AG08395 (cell line): ENCODE results near the gene HOXB7.

Experiments
- DNase-seq: peaks from one replicate; pipeline ENCODE4 v3.0.0; 2012; ENCODE audit warnings: mixed read lengths, low spot score

Gene HOXB7

DNA sequence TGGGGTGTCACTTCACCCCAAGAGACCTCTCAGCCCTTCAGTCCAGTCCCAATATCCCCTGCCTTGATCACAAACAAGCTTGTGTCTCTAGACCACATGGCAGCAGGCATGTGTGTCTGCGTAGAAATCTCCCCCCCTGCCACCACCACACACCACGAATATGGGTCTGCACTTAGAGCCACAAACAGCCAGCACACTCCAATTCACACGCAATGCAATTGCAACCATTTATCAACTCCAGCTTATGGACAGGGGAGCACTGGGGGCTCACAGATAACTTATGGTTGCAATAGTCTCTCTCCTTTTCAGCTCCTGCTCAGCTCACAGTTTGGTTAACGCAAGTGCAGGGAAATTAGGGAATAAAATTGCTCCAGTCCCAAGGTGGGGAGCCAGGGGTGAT is 12.8 kb upstream of the HOXB7 start:
- no peak for DNase-seq

DNA sequence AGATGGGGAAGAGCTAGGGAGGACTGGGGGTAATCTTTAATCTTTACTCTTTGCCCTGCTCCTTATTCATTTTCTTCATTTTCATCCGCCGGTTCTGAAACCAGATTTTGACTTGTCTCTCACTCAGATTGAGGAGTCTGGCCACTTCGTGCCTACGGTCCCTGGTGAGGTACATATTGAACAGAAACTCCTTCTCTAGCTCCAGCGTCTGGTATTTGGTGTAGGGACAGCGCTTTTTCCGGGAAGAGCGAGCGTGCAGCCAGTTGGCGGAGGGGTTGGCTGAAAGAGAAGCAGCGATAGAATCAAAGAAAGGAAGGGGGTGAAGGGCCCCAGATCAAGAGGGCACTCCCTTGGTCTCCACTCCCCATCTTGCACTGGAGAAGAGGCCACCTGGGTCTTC is 12.0 kb upstream of the HOXB7 start:
- no peak for DNase-seq

DNA sequence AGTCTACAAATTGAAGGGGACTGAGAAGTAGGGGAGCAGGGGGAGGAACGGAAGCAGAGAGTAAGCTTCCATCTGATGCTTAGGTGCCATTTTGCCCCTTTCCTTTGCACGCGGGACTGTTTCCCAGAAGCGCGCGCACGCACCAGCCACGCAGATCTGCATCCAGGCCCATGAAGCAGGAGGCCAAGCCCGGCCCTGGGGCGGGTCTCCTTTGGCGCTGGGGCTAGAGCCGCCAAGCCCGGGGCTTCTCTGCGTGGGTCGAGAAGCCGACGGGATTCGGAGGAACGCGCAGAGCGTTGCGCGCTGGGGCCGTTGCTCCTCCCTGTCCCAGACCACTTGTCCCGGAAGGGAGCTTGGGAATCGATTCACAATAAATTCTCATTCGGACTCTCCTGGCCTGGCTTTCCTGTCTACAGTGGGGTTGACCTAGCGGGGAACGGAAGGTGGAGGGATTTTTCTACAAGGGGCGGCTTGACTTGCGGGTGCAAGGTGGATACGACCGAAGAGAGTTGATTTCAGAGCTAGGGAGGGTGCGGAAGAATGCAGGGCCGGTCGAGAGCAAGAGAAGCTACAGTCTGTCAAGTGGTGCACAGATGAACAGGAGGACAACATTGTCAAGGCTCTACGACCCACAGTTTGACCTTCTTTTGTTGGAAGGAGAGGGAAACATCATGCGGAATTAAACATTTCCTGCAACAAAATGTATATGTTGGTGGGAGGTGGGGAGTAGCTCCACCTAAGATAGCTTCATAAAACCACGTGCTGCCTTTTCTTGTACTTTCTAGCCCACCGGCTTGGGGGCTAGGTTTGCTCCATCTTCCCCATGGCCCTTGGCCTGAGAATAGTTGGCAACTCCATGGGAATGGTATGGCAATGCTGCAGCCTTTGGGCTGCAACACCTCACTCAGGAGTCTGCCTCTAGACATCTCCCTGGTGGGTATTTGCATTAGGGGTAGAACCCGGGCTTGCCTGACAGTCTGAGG is 10.9 kb upstream of the HOXB7 start:
- DNase-seq = no peak

DNA sequence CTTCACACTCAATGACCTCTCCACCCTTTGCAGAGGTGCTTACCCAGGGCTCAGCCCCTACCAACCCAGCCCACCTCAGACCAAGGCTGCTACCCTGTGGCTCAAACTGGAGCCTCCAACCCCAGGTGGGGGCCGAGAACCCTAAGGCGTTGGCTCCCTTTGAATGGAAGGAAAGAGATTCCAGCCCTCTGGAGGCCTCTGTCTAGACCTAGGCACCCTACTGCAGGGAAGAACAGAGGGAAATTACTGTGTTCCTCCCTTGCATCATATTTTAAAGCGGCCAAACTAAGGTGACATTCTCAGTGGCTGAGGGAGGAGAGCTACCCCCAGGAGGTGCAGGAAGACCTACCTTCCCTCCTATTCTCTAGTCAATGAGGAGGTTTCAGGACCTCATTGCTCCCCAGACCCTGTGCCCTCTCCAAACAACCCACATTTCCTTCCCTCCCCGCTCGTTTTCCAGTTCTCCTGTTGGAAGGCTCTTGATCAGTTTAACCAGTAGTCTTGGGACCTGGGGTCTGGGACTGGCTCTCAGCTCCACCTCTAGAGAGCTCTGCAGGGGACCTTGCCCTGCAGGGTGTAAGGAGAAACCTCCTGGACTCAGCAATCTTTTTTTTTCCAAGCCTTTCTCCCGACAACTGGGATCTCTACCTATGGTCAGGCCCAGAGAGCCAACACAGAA is 9.8 kb upstream of the HOXB7 start:
- DNase-seq = no peak

DNA sequence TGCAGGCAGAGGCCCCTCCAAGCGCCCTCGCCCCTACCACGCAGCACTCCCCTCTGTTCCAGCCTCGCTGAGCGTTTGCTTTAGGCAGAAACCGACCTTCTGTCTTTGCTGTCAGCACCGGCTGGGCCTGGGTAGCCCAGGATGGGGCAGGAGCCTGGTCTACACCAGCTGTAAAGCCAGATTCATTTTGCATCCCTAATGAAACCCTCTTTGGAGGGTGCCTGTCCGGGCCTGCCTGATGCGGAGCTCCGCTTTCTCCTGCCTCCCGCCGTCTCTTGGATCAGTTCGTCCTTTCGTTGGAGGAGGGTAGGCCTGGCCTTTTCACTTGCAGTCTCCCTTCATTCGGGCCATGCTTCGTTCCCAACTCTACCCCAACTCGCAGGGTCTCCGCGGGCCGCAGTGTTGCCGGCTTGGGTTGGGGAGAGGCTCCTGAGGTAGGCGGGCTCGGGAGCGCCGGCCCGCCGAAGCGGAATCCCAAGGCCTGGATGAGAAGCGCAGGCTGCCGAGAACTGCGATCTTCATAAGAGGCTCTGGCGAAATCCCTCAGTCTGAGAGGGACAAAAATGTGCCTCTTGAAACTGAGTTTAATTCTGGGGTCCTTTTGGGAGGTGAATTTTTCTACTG is 9.1 kb upstream of the HOXB7 start:
- no peak for DNase-seq

DNA sequence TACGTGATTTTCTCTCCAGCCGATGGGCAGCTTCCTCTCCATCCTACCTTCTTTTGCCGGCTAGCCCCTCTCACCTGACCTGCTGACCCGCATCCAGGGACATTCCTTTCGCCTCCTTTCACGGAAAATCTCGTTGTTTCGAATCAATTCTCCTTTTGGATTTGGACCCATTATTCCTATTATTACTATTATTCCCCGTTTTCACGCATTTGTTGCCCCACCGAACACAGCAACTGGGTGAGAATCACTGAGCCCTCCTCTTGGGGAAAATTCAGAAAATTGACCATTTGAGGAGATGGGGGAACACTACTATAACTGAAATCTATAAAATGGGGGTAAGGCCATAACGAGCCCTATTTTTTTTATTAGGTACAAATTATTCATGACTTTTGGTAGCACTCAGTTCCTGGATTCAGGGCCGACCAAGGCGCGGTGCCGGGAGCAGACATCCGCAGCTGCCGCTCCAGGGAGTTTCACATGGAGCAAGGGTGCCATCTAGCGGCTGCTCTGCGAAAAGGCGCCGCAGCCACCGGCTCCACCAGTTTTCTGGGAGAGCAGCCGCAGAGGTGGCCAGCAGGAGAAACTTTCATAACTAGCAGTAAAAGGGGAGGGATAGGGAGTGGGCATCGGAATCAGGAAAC is 7.6 kb upstream of the HOXB7 start:
- peak; percentile 95 for DNase-seq

DNA sequence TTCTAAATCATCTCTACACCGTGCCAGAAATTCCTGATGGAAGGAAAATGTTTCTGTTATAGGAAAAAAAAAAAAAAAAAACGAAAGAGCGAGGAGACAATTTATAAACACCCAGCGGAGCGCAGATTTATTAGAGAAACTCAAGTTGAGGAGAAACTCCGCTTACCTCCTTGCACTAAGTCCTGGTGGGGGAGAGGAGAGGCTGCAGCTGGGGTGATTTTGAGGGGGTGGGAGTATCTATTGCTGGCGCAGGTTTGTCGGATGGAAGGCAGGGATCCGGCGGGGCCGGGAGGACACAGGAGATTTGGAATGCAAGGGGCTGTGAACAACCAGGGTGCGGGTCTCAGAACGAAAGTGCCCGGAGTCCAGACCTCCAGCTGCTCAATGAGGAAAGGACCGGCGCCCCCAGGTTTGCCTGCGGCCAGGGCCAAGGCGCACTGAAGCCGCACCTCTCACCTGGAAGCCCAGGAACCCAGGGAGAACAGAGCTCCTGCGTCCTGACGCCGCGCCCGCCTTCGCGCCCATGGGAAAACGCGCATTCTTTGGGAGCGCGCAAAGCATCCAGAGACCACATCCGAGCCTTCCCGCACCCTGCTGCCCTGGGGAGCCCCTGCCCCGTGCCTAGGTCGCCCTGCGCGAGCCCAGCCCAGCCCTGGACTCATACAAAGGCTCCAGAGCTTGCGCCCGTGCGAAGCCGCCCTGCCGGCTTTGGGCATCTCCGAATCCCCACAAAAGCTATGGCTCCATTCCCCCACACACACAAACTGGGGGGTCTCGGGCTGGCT is 6.8 kb upstream of the HOXB7 start:
- DNase-seq = no peak

DNA sequence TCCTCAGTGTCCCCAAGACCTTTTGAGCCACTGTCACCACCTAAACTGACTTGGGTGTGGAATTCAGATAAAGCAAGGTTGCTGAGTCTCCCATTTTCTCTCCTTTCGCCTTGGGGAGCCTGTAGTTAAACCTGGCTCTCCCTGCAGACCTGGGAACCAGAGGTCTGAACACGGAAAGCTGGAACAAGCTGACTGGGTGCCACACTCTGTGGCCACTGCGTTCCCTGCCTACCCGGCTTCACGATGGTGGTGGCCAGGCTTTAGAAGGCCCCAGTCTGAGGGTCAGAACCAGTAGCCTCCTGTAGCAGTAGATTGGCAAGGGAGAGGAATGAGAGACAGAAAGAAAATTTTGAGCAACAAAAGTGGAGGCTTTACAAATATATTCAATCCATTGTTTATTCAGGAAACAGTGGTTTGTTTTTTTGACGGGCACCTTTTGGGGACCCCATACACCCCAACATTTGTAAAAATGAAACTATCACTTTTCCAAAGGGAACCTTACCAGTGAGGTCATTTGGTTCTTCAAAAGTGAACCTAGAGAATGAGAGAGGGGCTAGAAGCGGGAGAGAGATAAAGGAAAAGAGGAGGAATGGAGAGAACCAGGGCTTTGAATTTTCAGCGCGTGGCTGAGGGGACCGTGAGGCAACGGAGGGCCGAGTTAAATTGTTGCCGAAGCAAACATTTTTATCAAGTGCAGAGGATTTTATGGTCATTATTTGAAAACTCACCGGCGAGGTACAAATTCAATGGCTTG is 6.1 kb upstream of the HOXB7 start:
- DNase-seq = no peak

DNA sequence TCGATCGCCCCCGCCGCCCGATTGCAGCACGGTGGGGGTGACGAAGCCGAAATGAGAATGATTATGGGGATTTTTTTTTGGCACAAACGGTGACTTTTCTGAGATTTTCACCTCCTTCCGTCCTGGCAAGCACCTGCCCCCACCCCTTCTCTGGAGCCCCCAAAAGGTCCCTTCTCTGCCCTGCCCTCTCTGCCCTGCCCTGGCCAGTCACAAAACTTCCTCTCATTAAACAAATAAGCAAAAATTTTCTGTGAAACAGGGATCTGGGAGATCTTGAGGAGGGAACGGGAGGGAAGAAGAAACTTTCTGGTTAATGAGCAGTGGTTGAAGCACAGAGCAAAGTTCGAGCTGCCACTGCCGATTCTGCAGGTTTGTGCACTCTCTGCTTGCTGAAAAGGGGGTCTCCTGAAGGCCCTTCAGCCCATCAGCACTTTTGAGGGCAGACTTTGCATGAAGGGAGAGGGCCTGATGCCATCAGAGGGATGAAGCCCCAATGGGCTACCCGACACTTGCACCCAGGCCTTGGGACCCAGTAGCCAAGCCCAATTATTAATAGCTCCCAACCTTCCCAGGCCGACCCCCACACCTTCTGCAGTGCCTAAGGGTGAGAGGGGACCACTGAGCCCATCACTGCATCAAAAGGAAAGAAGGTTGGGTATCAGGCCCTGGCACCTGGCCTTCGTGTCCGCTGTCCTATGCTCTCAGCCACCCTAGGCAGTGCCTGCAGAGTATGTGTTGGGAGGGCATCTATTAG is 5.3 kb upstream of the HOXB7 start:
- no peak for DNase-seq

DNA sequence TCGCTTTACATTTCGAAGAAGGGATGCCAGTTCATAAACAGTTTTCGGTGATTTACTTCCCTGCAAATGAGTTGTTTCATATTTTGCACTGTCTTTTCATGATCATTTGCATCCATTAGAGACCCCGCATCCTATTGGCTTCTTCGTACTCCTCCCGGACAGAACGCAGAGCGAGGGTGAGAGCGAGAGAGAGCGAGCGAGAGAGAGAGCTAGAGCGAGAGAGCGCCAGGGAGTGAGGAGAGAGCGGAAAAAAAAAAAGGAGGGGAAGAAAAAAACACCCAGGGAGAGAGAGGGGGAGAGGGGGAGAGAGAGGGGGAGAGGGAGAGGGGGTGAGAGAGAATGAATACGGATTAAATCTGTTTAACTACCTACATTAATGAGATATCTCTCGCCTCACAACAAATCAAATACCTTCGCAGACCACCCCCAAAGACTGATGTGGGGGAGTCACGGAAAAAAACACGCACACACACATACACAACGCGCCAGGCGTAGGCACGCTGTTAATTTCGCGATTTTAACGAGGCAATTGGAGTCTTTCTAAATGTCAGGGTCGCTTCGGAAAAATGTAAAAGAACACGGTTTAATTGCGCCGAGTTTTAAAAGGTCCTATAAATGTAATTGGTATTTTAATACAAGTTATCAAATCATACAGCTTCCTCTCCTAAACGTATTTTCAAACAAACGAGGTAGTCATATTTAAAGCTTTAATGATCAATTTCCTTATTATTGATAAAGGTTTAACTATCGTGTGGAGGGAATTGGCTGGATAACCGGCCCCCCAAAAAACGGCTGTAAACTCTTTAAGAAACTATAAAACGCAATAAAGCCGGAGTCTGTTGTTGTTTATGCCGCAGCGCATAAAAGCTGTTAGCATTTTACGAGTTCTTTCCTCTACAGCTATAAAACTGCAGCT is 4.5 kb upstream of the HOXB7 start, which contains the start of gene HOXB8:
Gene HOXB8, minus strand, starts transcription at position 246 of the 916 bp plus-strand sequence. CDS start 588 bp downstream, outside the sequence.
- no peak for DNase-seq

DNA sequence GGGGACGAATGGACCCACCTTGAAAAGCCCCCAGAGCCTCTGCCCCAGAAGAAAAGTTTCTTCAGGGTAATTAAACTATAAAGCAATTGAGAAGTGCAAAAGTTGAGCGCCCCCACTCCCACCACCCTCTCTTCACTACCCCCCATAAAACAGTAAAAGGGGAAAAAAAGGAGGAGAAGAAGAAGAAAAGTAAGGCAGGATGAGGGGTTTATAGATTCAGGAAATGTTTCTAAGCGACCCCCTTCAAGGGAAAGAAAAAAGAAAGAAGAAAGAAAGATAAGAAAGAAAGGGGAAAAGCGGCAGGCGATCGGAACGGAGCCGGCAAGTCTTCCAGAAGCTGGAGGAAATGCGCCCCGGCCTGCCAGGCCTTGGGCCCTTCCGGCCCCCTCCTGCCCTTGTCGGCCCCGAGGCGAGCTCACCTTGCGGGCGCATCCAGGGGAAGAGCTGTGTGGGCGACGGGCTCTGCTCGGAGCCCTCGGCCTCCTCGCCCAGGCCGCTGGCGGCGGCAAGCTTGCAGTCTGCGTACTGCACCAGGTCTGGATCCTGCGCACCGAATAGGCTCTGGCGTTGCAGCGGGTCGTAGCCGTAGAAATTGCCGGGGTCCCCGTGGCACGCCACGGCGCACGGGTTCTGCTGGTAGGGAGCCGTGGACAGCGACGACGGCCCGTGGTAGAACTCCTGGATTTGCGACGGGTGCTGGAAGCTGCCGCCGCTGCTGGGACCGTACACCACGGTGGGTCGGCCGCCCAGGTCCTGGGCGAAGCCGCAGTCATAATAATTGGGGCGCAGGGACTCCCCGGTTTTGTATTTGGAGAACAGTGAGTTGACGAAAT is 3.3 kb upstream of the HOXB7 start:
- DNase-seq = no peak

DNA sequence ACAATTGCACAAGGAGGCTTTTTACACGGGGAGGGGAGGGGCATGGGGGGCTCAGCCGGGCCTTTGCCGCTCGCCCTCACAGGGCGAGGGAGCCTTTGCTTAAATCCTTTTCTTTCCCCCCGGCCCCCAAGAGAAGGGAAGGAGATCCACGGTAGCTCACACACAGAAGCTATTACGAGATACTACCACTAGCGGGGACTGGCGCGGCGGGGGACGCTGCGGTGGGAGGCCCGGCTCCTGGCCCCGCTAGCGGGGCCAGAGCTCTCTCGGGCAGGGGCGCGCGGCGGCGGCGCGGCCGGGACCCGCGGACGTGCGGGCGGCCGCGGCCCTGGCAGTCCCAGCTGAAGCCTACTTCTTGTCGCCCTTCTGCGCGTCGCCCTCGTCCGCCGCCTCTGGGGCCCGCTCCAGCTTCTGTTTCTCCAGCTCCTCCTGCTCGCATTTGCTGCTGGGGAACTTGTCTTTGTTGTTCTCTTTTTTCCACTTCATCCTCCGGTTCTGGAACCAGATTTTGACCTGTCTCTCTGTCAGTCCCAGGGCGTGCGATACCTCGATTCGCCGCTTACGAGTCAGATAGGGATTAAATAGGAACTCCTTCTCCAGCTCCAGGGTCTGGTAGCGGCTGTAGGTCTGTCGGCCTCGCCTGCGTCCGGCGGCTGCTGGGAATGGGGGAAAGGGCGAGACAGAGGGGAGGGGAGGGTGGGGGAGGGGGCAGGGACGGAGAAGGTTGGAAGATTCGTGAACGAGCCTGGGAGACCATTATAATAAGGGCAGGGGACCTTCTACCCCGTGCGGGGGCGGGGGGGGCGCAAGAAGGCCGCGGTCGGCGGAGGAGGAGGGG is 2.3 kb upstream of the HOXB7 start:
- peak; percentile 41 for DNase-seq

DNA sequence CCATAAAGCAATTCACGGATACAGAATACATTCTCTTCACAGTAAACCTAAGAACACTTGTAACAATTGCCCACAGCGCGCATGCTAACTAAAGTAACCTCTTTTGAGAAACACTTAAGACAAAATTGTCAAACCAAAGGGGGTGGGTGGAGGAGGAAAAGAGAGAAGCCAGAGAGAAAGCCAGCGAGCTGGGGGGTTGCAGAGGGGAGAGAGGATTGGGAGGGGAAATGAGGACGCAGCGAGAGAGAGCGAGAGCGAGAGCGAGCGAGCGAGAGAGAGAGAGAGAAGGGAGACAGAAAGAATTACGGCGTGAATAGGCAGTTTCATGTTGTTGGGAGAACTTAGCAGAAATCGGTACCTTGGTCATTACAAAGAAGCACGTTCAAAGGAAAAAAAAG is 1.6 kb upstream of the HOXB7 start:
- no peak for DNase-seq

DNA sequence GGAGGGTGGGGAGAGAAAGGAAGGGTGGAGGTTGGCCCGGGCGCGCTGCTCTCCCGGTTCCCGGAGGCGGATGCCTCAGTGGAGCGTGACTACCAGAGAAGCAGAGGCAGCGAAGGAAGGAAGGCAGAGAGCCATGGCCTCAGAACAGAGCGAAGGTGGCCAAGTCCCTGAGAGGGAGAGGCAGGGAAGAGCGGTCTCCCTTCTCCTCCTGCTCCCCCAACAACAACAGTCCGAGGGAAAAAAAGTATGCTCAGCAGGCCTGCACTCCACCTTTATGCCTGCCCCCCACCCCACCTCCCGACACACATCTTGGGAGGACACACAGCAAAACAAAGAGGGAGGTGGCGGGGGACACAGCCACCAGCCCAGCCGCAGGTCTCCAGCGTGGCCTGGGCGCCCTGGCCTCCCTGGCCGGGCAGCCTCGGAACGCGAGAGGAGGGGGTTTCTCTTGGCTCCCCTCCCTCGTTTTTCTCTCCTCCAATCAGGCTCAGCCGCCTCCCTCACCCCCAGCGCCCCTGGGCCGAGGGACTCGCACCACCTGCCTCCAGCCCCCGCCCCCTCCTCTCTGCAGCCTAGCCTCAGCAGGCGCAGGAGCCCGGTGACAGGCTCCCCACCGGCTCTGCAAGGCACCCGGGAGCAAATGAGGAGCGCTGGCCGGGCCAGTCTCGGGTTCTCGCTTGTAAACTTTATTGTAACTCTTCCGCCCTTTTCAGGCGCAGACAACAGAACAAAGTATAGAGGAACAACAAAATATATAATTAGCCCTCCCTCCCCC is 1.1 kb upstream of the HOXB7 start:
- peak; percentile 35 for DNase-seq

DNA sequence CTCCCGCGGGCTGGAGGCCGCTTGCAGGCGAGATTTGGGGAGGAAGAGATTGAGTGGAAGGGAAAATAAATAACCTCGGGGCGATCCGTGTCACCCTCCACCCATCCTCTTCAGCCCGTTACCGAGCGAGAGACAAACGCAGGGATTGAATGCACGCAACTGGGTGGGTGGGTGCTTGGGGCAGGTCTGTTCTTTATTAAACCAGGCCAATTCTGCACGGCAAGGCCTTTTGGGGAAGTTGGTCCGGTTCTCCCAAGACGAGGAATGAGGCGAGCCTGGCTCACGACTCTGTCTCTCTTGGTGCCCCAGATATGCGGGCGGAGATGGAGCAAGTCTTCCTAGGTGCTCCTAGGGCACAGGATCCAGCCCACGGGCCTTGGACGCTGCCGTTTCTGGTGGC is 396 bp upstream of the HOXB7 start:
- DNase-seq = no peak

DNA sequence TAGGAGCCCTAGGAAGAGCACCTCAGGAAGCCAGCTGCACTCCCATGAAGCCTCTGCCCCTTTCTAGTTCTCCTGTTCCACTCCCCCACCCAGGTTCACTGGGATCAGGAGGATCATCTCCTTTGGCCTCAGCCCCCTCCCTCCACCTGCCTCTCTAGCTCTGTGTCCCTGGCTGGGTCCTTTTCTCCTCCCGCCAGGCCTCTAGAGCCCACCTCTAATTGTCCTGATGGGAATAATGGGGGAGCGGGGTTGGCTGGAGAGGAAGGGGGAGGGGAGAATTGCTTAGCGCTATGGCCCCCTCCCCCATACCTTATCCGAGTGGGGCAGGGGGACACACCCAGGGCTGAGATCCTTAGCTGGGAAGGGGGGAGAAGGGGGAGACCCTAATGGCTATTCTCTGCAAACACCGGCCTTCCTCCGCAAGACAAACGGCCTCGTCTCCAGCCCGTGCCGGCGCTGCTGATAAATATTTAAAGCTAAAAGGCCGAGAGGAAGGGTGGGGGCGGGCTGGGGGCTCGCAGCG is 997 bp downstream of the HOXB7 start:
- no peak for DNase-seq
